H1 (cell line): ENCODE measurements around the gene ANKRD11. TPM values are rescaled to one million over a fixed set of nuclear protein-coding genes. Genes with fewer than 3 reads are reported as not detected.

Experiments used
- BRCA1 ChIP-seq: IDR thresholded peaks from 2 replicates; pipeline ENCODE4 v1.6.1; 2012; ENCODE audit warnings: low read depth, low read length, improper control_type of control experiment
- CTBP2 ChIP-seq: IDR thresholded peaks from 2 replicates; pipeline ENCODE4 v1.7.0; 2011; ENCODE audit warnings: borderline replicate concordance, mild to moderate bottlenecking, moderate library complexity, mixed read lengths, low read length; ENCODE audit not compliant: insufficient read depth, insufficient read length
- TAF1 ChIP-seq: IDR thresholded peaks from 2 replicates; pipeline ENCODE4 v1.6.1; 2011; ENCODE audit warnings: mild to moderate bottlenecking, low read depth, low read length
- polyA plus RNA-seq, 7 experiments: library from polyadenylated mRNA; depleted of rRNA in 3 of 7; stranded (reverse) in 5 of 7; unstranded in 2 of 7; fragments of >200 nt in 5 of 7; fragments of 200-250 nt in 2 of 7; gene quantifications; 1 replicate in 5 of 7; 2 replicates in 1 of 7; 4 replicates in 1 of 7; pipeline versions ENCODE4 v1.2.1 to v1.2.3, GENCODE V29; 2011 to 2013; ENCODE audit warnings: missing spikeins in 2 of 7, mixed read lengths in 2 of 7
- total RNA-seq: library from RNA; stranded (reverse); fragmentation: NEBNext Ultra II Directional; extraction: Animal tissue kit (Norgen Biotek cat#: 25700); gene quantifications from 2 replicates; pipeline ENCODE4 v1.2.1, GENCODE V29; 2021
- TF ChIP-seq, protein P1 (sequence below): IDR thresholded peaks from 2 replicates; pipeline ENCODE4 v1.6.1; 2012; ENCODE audit warnings: low read length, inconsistent platforms

Gene ANKRD11
- total and polyA plus RNA-seq, 2 of the 8 experiments (the other 6 are each of a cell fraction or from before 2014, with no cell fraction given): 46.5 to 142 TPM

DNA sequence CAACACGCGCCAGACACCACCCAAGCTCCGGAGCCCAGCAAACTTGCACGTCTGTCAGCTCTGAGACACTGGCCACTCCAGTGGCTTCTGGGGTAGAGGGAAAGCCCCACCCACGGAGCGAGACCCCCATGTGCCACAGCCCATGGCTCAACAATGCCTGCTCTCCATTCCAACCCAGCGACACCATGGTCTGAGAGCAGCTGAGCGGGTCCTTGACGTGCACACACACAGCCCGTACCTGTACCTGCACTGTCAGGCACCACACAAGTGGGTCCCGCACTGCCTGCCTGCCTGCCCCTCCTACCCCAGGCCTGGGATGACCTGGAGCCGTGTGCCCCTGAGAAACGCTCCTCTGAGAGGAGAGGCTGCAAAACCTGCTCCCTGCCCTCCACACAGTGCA lies 195.9 kb downstream of the ANKRD11 start (continued):
- TF ChIP-seq CTBP2 (no peak), BRCA1 (no peak), TAF1 (no peak)
- TF ChIP-seq, protein P1, sequence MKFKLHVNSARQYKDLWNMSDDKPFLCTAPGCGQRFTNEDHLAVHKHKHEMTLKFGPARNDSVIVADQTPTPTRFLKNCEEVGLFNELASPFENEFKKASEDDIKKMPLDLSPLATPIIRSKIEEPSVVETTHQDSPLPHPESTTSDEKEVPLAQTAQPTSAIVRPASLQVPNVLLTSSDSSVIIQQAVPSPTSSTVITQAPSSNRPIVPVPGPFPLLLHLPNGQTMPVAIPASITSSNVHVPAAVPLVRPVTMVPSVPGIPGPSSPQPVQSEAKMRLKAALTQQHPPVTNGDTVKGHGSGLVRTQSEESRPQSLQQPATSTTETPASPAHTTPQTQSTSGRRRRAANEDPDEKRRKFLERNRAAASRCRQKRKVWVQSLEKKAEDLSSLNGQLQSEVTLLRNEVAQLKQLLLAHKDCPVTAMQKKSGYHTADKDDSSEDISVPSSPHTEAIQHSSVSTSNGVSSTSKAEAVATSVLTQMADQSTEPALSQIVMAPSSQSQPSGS: no peak
